Motor neuron (in vitro differentiated cells): ENCODE data around the gene ADARB1. TPM values are rescaled to one million over a fixed set of nuclear protein-coding genes. Genes with fewer than 3 reads are reported as not detected.
A peak's percentile ranks its signal among the peaks of the same experiment; 100 is the strongest.

Source experiments
- ATAC-seq, 8 experiments: fragments of 200-7000 bp; cut with Tn5 transposase; replicated peaks in 6 of 8; 2 replicates each; pipeline ENCODE4 v1.8.0; 2021; ENCODE audit warnings: mild to moderate bottlenecking in 8 of 8, moderate library complexity in 8 of 8
- H3K27ac ChIP-seq, 2 donors: fragments of 250-450 bp; sonication (Bioruptor Pico); 2 replicates each; pipeline ENCODE4 v1.9.0; 2021; ENCODE audit warnings: antibody characterized with exemption in 2 of 2, mild to moderate bottlenecking in 2 of 2, moderate library complexity in 1 of 2
- H3K4me1 ChIP-seq, 2 donors: fragments of 250-450 bp; sonication (Bioruptor Pico); replicated peaks in 1 of 2; 2 replicates each; pipeline ENCODE4 v1.6.1; 2021; ENCODE audit warnings: antibody characterized with exemption in 2 of 2, mild to moderate bottlenecking in 2 of 2, moderate library complexity in 1 of 2
- H3K4me3 ChIP-seq, 5 donors: fragments of 250-450 bp; sonication (Bioruptor Pico); 2 replicates each; pipeline ENCODE4 v1.9.0; 2021; ENCODE audit warnings: antibody characterized with exemption in 5 of 5, mild to moderate bottlenecking in 5 of 5, moderate library complexity in 4 of 5
- WGBS, 10 experiments: fragments of 450-650 bp; shearing (Covaris generic); methylation state at CpG; one replicate each; pipeline ENCODE4 v1.0.0; 2022; 5-methylcytosine and 5-hydroxymethylcytosine counted together
- in situ Hi-C, 9 experiments: fragments of 400-800 bp; cut with MboI; loops; one replicate each; pipeline ENCODE4 v1.15.0; 2021; ENCODE audit warnings: low sequenced_read_pairs in 9 of 9, low pct_unique_long_range_greater_than_20kb in 2 of 9; ENCODE audit not compliant: unreplicated experiment in 9 of 9
- total RNA-seq, 8 experiments: library from RNA; unstranded; fragments of 300-600 nt; gene quantifications; 2 replicates each; pipeline versions ENCODE4 v1.2.3 to v1.2.4, GENCODE V29; 2022

ADARB1 gene
- total RNA-seq, 8 experiments from 2014 or later, result 3.7 to 18.4 (median 8.2) TPM

GRCh38 chr21:45163413-45164123 lies 89.2 kb downstream of the ADARB1 start:
- no peak overlapping the region for H3K4me3 ChIP-seq
- WGBS, 10 experiments, result 83 to 95% (median 93%) methylated on average over 1 to 4 of the region's 12 CpGs; no CpG with 5 or more reads in 7 of the 10 experiments
- no peak overlapping the region for H3K27ac ChIP-seq
- in situ Hi-C loops, result no loop called here
- H3K4me1 ChIP-seq, result peaks cover 8 to 11% of the 10 kb centered on the region in 2 donors
- no peak for ATAC-seq

DNA sequence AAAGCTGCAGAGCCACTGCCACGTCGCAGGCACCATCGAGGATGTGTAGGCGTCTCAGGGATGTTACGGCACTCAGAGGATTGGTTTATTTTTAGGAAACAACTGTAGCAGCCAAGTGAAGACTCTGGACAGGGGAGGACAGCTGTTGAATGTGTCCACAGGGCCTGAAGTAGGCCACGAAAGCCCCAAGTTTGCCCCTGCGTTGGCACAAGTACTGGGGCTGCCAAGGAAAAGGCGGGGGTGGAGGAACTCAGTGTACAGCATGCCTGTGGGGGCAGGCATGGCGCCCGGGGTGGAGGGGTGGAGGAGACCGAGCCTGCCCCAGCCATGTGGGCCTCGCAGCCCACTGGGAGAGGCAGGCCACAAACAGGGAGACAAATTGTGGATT lies 89.7 kb downstream of the ADARB1 start:
- ATAC-seq, result no peak
- in situ Hi-C loops, result no loop called here
- no peak overlapping the region for H3K27ac ChIP-seq
- no peak overlapping the region for H3K4me3 ChIP-seq
- WGBS, 10 experiments, result 66 to 100% (median 76%) methylated on average over 2 to 5 of the region's 12 CpGs; no CpG with 5 or more reads in 7 of the 10 experiments
- peaks cover 8 to 11% of the 10 kb centered on the region in 2 donors for H3K4me1 ChIP-seq

- no peak for ATAC-seq
- no peak overlapping the region for H3K27ac ChIP-seq
- in situ Hi-C loops, result no loop called here
- WGBS, 10 experiments, result 71% methylated on average over 2 of the region's 6 CpGs; no CpG with 5 or more reads in 9 of the 10 experiments
- H3K4me1 ChIP-seq, result peaks cover 8 to 11% of the 10 kb centered on the region in 2 donors
- H3K4me3 ChIP-seq, result no peak overlapping the region
Measured at GRCh38 chr21:45164838-45165237, 90.5 kb downstream of the ADARB1 start.

DNA sequence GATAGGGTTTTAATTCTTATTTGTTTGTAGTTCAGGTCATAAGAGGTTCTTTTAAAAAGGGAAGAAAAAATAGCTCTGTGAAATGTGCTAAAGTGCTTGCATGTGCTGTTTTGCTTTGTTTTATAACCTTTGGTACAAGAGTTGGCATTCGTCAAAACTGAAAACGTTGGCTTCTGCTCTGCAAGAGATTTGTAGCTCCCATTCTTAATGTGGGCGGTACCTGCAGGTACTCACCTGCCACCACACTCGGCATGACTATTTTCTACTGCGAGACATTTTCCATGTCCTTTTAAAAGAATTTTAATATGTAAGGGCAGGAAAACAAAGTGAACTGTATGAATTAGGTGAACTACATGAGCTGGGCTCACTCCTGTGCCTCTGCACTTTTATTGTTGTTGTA lies 92.6 kb downstream of the ADARB1 start:
- in situ Hi-C loops, result no loop called here
- no peak for ATAC-seq
- WGBS, 10 experiments, result 56 to 100% (median 80%) methylated on average over 1 to 5 of the region's 5 CpGs
- no peak overlapping the region for H3K27ac ChIP-seq
- no peaks in the 10 kb centered on the region for H3K4me1 ChIP-seq
- no peak overlapping the region for H3K4me3 ChIP-seq

GRCh38 chr21:45167796-45168222 lies 93.4 kb downstream of the ADARB1 start:
- Histone ChIP-seq H3K27ac (no peak overlapping the region), H3K4me1 (no peaks in the 10 kb centered on the region), H3K4me3 (no peak overlapping the region)
- WGBS, 10 experiments, result 55 to 100% (median 90%) methylated on average over 2 to 6 of the region's 6 CpGs
- peak in 2 of 8 experiments; percentile 41 to 54 for ATAC-seq
- in situ Hi-C loops, result no loop called here

DNA sequence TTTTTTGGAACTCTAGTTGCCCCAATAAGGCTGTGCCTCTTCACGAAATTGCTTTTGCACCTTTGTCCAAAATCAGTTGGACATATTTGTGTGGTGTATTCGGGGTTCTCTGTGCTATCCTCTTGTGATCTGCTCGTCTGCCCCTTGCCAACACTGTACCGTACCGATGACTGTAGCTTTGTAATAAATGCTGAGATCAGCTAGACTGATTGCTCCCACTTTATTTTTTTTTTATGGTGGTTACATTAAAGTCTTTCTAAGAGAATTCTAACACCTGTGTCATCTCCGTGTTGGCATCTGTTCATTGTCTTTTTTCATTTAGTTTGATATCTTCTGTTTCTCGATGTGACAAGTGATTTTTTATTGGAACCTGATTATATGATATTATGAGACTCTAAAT lies 94.1 kb downstream of the ADARB1 start:
- 64 to 94% (median 89%) methylated on average over 2 to 7 of the region's 7 CpGs; no CpG with 5 or more reads in 1 of the 10 experiments for WGBS, 10 experiments
- H3K4me1 ChIP-seq, result no peaks in the 10 kb centered on the region
- H3K27ac ChIP-seq, result no peak overlapping the region
- ATAC-seq, result no peak
- in situ Hi-C loops, result no loop called here
- no peak overlapping the region for H3K4me3 ChIP-seq

GRCh38 chr21:45169001-45169400 lies 94.6 kb downstream of the ADARB1 start:
- Histone ChIP-seq H3K27ac (no peak overlapping the region), H3K4me1 (no peaks in the 10 kb centered on the region), H3K4me3 (no peak overlapping the region)
- in situ Hi-C loops, result no loop called here
- ATAC-seq, result peak in 1 of 8 experiments; percentile 13
- 40 to 83% (median 65%) methylated on average over 2 to 4 of the region's 7 CpGs; no CpG with 5 or more reads in 5 of the 10 experiments for WGBS, 10 experiments

- no peak for ATAC-seq
- WGBS, 10 experiments, result 31 to 94% (median 69%) methylated on average over 2 to 6 of the region's 6 CpGs
- H3K4me3 ChIP-seq, result no peak overlapping the region
- H3K27ac ChIP-seq, result no peak overlapping the region
- in situ Hi-C loops, result no loop called here
- H3K4me1 ChIP-seq, result no peaks in the 10 kb centered on the region
Measured at GRCh38 chr21:45169682-45170081, 95.3 kb downstream of the ADARB1 start.

DNA sequence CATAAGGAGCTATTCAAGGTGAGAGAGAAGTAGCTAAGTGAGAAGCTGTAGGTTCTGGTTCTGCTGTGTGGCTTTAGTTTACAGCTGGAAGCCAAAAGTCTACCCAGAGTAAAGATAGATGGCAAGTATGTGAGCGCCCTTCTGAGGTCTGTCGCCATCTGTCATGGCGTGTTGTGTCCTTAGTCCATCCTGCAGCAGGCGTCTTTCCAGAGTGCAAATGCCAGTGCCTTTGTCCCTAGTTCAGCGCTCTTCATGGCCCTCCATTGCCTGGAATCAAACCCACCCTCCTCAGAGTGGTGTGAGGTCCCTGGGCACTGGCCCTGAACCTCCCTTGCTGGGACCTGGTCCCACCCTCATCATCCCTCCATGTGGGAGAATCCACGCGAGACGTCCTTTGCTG lies 96.6 kb downstream of the ADARB1 start:
- no peak overlapping the region for H3K27ac ChIP-seq
- H3K4me1 ChIP-seq, result no peaks in the 10 kb centered on the region
- no peak overlapping the region for H3K4me3 ChIP-seq
- in situ Hi-C loops, result no loop called here
- 40 to 100% (median 100%) methylated on average over 1 to 7 of the region's 8 CpGs; no CpG with 5 or more reads in 5 of the 10 experiments for whole genome bisulfite sequencing, 10 experiments
- ATAC-seq, result no peak

GRCh38 chr21:45172420-45172819 lies 98.0 kb downstream of the ADARB1 start:
- in situ Hi-C loops, result no loop called here
- Histone ChIP-seq H3K27ac (no peak overlapping the region), H3K4me3 (no peak overlapping the region), H3K4me1 (no peaks in the 10 kb centered on the region)
- 76 to 100% (median 91%) methylated on average over 1 to 9 of the region's 10 CpGs; no CpG with 5 or more reads in 2 of the 10 experiments for WGBS, 10 experiments
- no peak for ATAC-seq

- WGBS, 10 experiments, result 83 to 100% (median 90%) methylated on average over 1 to 6 of the region's 12 CpGs; no CpG with 5 or more reads in 3 of the 10 experiments
- in situ Hi-C loops, result no loop called here
- ATAC-seq, result no peak
- peaks cover 0 to 6% of the 10 kb centered on the region in 2 donors for H3K4me1 ChIP-seq
- no peak overlapping the region for H3K27ac ChIP-seq
- no peak overlapping the region for H3K4me3 ChIP-seq
Measured at GRCh38 chr21:45175326-45176095, 101.1 kb downstream of the ADARB1 start.

- H3K27ac ChIP-seq, result no peak overlapping the region
- peaks cover 0 to 6% of the 10 kb centered on the region in 2 donors for H3K4me1 ChIP-seq
- H3K4me3 ChIP-seq, result no peak overlapping the region
- ATAC-seq, result no peak
- 90 to 100% (median 96%) methylated on average over 2 to 5 of the region's 16 CpGs; no CpG with 5 or more reads in 5 of the 10 experiments for WGBS, 10 experiments
- in situ Hi-C loops, result no loop called here
Measured at GRCh38 chr21:45176141-45176540, 101.8 kb downstream of the ADARB1 start.

DNA sequence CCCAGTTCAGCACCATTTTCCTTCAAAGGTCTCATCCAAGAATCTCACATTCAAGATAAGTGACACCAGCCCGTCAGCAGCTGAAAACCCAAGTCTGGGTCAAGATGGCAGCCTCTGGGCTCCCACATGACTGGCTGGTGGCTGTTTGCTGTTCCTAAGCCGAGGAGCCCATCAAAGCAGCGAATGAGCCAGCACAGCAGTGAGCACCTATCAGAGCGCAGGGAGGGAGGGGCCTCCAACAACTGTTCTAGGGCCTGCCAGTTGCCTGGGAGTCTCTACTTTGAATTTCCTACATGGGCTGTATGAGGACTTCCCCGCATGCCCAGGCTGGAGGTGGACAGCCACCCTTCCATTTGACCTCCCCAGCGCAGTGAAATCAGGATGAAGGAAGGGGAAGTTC lies 102.7 kb downstream of the ADARB1 start:
- in situ Hi-C loops, result no loop called here
- ATAC-seq, result no peak
- no peak overlapping the region for H3K27ac ChIP-seq
- WGBS, 10 experiments, result 83 to 100% (median 92%) methylated on average over 1 to 6 of the region's 6 CpGs; no CpG with 5 or more reads in 4 of the 10 experiments
- peaks cover 0 to 6% of the 10 kb centered on the region in 2 donors for H3K4me1 ChIP-seq
- H3K4me3 ChIP-seq, result no peak overlapping the region
